ENCODE data around the gene GABRQ. TPM values are rescaled to one million over a fixed set of nuclear protein-coding genes. Genes with fewer than 3 reads are reported as not detected.

GABRQ gene
- not detected for total RNA-seq
- not detected for polyA plus RNA-seq
- long read RNA-seq, donor 1: 0 reads
- long read RNA-seq, donor 2: 0 reads

GRCh38 chrX:152637649-152638442 is at the start of gene GABRQ:
Gene GABRQ, plus strand, starts transcription at chrX:152637895. Its CDS starts 308 bp downstream, at chrX:152638203.
- Histone ChIP-seq H3K36me3 (ENCODE audit: insufficient read depth in 1 of 2, low read depth in 1 of 2) (no peaks in the 10 kb centered on the region), H3K4me3 (no peak within 1 kb of the TSS), H3K4me1 (no peaks in the 10 kb centered on the region), H3K27ac (no peak within 1 kb of the TSS), H3K27me3 (ENCODE audit: insufficient read depth in 3 of 3, low read length in 2 of 3) (peaks cover 0 to 28% (median 6%) of the 10 kb centered on the region in 3 donors), H3K9me3 (no peaks in the 10 kb centered on the region)
- DNase-seq: peak in 1 of 2 donors; percentile 29
- intact Hi-C loops (cut with DNase I): loop anchor here in 1 of 2 donors (10.0 kb wide), 1 partner anchor 1483 kb away; no protein-coding TSS in a partner anchor
- no peak for ATAC-seq
- 0 to 32% (median 2%) methylated on average over 7 to 62 of the region's 64 CpGs for WGBS, 3 donors
- no peak for TF ChIP-seq CTCF (IDR thresholded peaks at IDR 0.05)

GRCh38 chrX:152588206-152588605 is 49.5 kb upstream of the GABRQ start:
- no peaks in the 10 kb centered on the region for H3K27me3 ChIP-seq (ENCODE audit: insufficient read depth in 3 of 3, low read length in 2 of 3)
- H3K27ac ChIP-seq: no peak overlapping the region
- DNase-seq (no peak), ATAC-seq (no peak)
- no peak overlapping the region for H3K4me3 ChIP-seq
- no peak for TF ChIP-seq CTCF (IDR thresholded peaks at IDR 0.05)
- intact Hi-C loops (cut with DNase I): no loop called here
- H3K9me3 ChIP-seq: no peaks in the 10 kb centered on the region
- H3K4me1 ChIP-seq: no peaks in the 10 kb centered on the region
- no peaks in the 10 kb centered on the region for H3K36me3 ChIP-seq (ENCODE audit: insufficient read depth in 1 of 2, low read depth in 1 of 2)

- no peak overlapping the region for H3K27ac ChIP-seq
- no peaks in the 10 kb centered on the region for H3K27me3 ChIP-seq (ENCODE audit: insufficient read depth in 3 of 3, low read length in 2 of 3)
- 26 to 31% (median 30%) methylated on average over 5 of the region's 5 CpGs for WGBS, 3 donors
- no peaks in the 10 kb centered on the region for H3K9me3 ChIP-seq
- no peaks in the 10 kb centered on the region for H3K36me3 ChIP-seq (ENCODE audit: insufficient read depth in 1 of 2, low read depth in 1 of 2)
- H3K4me1 ChIP-seq: no peaks in the 10 kb centered on the region
- TF ChIP-seq CTCF (IDR thresholded peaks at IDR 0.05): no peak
- no peak overlapping the region for H3K4me3 ChIP-seq
- no peak for DNase-seq
- intact Hi-C loops (cut with DNase I): no loop called here
- ATAC-seq: no peak
Measured at GRCh38 chrX:152600853-152601633, 36.7 kb upstream of the GABRQ start.

- no peak overlapping the region for H3K4me3 ChIP-seq
- DNase-seq: no peak
- intact Hi-C loops (cut with DNase I): no loop called here
- H3K9me3 ChIP-seq: no peaks in the 10 kb centered on the region
- H3K27me3 ChIP-seq (ENCODE audit: insufficient read depth in 3 of 3, low read length in 2 of 3): no peaks in the 10 kb centered on the region
- no peak overlapping the region for H3K27ac ChIP-seq
- no peak for ATAC-seq
- no peak for TF ChIP-seq CTCF (IDR thresholded peaks at IDR 0.05)
- no peaks in the 10 kb centered on the region for H3K4me1 ChIP-seq
- no peaks in the 10 kb centered on the region for H3K36me3 ChIP-seq (ENCODE audit: insufficient read depth in 1 of 2, low read depth in 1 of 2)
- WGBS, 3 donors: 41 to 43% (median 43%) methylated on average over 6 of the region's 6 CpGs
Measured at GRCh38 chrX:152601848-152602616, 35.7 kb upstream of the GABRQ start.

All from psoas muscle (tissue), 8 donors.